VCaP (cell line): ENCODE data around the gene CMTM1.

Experiments used
- H3K27ac ChIP-seq: fragments of 450-650 bp; 2 replicates; pipeline ENCODE4 v1.5.1; 2017
- TF ChIP-seq, protein P1 (sequence below): fragments of 450-650 bp; conservative IDR thresholded peaks from 2 replicates; pipeline ENCODE4 v1.5.1; 2017; ENCODE audit warnings: mild to moderate bottlenecking, moderate library complexity

Gene CMTM1

DNA sequence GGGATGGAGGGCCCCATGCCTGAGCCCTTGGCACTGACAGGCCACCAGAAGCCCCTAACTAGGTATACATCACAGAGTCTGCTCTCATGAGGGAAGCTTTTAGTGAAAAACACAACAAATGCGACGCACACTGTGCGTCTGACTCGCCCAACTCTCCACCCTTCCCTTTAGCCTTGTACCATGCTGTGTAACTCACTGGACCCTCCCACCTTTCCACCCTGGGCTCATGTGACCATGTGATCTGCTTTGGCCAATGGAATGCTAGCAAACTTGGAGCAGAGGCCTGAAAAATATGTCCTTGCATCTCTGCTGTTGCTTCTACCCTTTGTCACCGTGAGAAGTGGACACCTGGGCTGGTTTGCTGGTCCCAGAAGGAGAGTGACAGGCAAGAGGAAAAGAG lies 37.9 kb upstream of the CMTM1 start:
- H3K27ac ChIP-seq = no peak overlapping the region
- TF ChIP-seq, protein P1, sequence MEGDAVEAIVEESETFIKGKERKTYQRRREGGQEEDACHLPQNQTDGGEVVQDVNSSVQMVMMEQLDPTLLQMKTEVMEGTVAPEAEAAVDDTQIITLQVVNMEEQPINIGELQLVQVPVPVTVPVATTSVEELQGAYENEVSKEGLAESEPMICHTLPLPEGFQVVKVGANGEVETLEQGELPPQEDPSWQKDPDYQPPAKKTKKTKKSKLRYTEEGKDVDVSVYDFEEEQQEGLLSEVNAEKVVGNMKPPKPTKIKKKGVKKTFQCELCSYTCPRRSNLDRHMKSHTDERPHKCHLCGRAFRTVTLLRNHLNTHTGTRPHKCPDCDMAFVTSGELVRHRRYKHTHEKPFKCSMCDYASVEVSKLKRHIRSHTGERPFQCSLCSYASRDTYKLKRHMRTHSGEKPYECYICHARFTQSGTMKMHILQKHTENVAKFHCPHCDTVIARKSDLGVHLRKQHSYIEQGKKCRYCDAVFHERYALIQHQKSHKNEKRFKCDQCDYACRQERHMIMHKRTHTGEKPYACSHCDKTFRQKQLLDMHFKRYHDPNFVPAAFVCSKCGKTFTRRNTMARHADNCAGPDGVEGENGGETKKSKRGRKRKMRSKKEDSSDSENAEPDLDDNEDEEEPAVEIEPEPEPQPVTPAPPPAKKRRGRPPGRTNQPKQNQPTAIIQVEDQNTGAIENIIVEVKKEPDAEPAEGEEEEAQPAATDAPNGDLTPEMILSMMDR = no peak

DNA sequence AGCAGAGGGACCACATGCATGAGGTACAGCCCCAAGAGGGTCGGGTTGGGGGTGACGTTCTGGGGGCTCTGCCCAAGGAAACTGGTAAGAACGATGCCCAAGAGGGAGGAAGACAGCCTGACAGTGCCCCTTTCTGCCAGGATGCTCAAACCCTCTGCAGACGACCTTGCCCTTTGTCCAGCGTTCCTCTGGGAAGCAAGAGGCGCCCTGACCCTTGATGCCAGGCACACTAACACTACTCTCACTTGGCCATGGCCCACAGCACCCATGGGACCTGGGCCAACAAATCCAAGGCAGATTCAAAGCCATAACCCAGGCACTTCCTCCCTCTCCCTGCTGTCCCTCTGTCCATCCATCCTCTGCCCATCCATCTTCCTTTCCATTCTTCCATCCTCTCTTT lies 36.8 kb upstream of the CMTM1 start:
- no peak overlapping the region for H3K27ac ChIP-seq
- TF ChIP-seq, protein P1 = no peak

DNA sequence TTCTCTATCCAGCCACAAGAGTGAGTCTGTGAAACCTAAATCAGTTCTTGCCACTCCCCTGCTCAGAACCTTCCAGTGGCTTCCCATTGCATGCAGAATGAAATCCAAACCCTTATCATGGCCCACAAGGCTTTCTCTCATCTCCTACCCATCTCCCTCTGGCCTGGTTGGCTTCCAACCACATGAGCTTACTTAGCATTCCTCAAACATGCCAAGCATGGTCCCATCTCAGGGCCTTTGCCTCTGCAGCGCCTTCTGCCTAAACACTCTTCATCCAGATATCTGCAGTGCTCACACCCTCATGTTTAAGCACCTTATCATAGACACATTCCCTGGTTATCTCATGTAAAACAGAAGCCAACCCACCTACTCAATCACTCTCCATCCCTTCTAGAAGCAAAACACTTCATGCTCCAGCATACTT lies 31.9 kb upstream of the CMTM1 start:
- TF ChIP-seq, protein P1 = no peak
- H3K27ac ChIP-seq = no peak overlapping the region

DNA sequence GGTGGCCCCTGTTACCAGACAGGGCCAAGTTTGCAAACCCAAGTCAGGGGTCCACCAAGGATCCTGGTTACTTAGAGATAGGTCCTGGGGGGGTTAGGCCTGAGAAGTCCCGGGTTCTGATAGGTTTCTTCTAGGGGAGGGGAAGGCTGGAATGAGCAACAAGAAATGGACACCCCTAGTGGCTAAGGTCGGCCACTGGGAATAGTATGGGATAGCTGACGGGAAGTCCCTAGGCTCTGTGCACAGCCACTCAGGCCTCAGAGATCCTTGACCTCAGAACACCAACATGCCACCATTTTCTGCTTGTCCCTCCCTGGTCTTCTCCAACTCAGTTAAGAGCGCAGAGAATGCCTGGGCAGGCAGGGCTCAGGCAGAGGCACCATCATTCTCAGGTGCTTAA lies 29.7 kb upstream of the CMTM1 start:
- no peak overlapping the region for H3K27ac ChIP-seq

DNA sequence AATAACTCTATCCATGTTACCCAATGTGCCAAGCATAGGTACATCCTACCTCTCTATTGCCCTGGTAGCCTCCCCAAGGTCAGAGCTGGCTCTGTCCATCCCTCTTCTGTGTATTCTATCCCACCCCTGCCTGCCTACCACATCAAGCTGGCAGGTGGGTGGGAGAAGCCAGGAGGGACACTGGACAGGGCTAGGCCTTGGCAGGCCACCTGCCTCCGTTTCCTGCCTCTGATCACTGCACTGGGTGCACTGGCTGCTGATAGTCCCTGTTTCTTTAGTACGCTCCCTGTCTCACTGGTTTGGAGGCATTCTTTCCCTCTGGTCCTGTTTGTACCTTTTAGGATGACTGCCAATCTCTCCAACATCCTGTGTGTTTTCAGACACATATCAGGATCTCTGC lies 29.0 kb upstream of the CMTM1 start:
- H3K27ac ChIP-seq = no peak overlapping the region
- TF ChIP-seq, protein P1 = no peak

More for the DNA sequence above, 29.7 kb upstream of the CMTM1 start:
- TF ChIP-seq, protein P1 = no peak

DNA sequence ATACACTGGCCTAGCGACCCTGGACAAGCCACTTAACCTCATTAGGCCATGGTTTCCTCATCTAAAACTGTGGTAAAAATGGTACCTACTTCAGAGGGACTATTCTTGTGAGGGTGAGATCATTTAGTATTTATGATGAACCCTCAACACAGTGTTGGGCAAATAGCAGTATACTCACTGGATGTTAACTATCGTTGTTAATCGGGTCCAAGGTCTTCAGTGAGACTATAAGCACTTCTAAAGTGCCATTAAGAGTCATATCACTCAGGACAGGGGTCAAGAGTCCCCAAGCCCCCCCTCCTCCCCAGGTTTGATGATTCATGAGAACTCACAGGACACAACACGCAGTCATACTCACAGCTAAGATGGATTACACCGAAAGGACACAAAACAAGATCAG lies 27.3 kb upstream of the CMTM1 start:
- H3K27ac ChIP-seq = no peak overlapping the region
- TF ChIP-seq, protein P1 = no peak

DNA sequence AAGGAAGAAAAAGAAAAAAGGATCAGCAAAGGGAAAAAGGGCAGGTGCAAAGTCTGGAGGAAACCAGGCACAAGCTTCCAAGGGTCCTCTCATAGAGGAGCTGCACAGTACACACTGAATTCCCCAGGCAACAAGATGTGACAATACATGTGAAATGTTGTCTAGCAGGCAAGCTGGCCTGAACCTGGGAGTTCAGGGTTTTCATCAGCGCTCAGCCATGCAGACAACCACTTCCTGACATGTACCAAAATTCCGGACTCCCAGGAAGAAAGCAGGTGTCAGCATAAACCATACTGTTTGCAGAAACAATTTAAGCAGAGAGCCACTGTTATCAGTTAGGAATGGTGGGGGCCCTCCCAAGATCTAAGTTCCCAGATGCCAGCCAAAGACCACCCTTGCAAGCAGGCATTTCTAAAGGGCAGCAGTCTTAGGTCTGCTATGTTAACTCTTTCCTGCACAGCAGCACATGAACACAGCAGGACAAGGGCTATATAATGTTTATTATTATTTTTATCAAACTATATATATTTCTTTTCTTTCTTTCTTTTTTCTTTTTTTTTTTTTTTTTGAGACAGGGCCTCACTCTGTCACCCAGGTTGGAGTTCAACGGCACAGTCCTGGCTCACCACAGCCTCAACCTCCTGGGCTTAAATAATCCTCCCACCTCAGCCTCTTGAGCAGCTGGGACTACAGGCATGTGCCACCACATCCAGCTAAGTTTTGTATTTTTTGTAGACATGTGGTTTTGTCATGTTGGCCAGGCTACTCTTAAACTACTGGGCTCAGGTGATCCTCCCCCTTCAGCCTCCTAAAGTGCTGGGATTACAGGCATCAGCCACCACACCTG lies 26.4 kb upstream of the CMTM1 start:
- no peak overlapping the region for H3K27ac ChIP-seq
- TF ChIP-seq, protein P1 = no peak
